Colonic mucosa (tissue), 4 donors: Measurements from ENCODE around the gene TNS3. TPM values are rescaled to one million over a fixed set of nuclear protein-coding genes. Genes with fewer than 3 reads are reported as not detected.

Source experiments
- DNase-seq: peaks from one replicate; pipeline ENCODE4 v3.0.0-alpha.2; 2020
- H3K27ac ChIP-seq: fragments of 200-600 bp; one replicate; pipeline ENCODE4 v1.8.0; 2021
- H3K27me3 ChIP-seq: fragments of 200-600 bp; one replicate; pipeline ENCODE4 v1.8.0; 2021
- H3K36me3 ChIP-seq: fragments of 200-600 bp; one replicate; pipeline ENCODE4 v1.8.0; 2021
- H3K4me1 ChIP-seq: fragments of 200-600 bp; one replicate; pipeline ENCODE4 v1.8.0; 2021; ENCODE audit warnings: mild to moderate bottlenecking
- H3K4me3 ChIP-seq: fragments of 200-600 bp; one replicate; pipeline ENCODE4 v1.8.0; 2021
- H3K9ac ChIP-seq, 2 donors: one replicate each; pipeline ENCODE4 v1.7.0; 2013; ENCODE audit warnings: control low read depth in 2 of 2, low read depth in 2 of 2, low read length in 2 of 2
- H3K9me3 ChIP-seq: fragments of 200-600 bp; one replicate; pipeline ENCODE4 v1.8.0; 2021
- intact Hi-C: fragments of 100-400 bp; cut with DNase I; formaldehyde crosslinking; loops from one replicate; pipeline ENCODE4 v1.14.1; 2022
- total RNA-seq, 2 donors: library from RNA; stranded (reverse); fragmentation: NEBNext Ultra II Directional in 1 of 2; extraction: Animal tissue kit (Norgen Biotek cat#: 25700) in 1 of 2; gene quantifications; one replicate each; pipeline ENCODE4 v1.2.1, GENCODE V29; 2021
- TF ChIP-seq, protein P1 (sequence below): fragments of 200-600 bp; IDR thresholded peaks from one replicate; pipeline ENCODE4 v1.8.0; 2022; ENCODE audit warnings: antibody characterized with exemption, mild to moderate bottlenecking
- donor health status: healthy.
- donor health status: DM: no; HTN: no; CAD: no.
- donor health status: DM: no; HTN: no; CAD: no.

The TNS3 gene
- total RNA-seq, 2 donors from 2014 or later, result 41.1 to 58.2 TPM

DNA sequence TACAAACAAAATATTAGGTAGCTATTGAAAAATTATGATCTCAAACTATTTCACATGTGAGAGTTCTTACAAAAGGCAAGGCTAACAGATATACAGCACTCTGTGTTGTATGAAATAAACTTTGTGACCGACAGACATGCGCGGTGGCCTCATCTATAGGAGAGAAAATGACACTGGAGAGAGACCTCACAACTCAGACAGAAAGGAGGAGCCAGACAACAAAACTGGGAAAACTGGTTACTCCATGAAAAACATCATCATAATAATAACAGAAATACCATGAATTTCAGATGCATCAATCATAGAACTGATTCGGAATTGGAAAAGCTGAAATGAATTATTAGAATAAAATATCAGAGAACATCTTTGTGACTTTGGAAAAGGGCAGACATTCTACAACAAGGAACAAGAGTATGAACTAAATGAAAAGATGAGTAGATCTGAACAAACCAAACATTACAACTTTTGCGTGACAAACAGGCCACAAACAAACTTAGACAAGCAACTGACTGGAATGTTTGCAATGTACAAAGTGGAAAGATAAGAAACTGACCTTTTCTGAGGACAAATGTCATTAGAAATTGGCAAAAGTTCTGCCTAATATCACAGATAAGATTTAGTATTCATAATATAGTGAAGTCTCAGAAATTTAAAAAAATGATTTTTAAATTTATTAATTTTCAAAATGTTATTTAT, 69.3 kb downstream of the TNS3 start:
- no peak overlapping the region for H3K9ac ChIP-seq
- H3K36me3 ChIP-seq, result no peaks in the 10 kb centered on the region
- intact Hi-C loops, result no loop called here
- H3K9me3 ChIP-seq, result no peaks in the 10 kb centered on the region
- H3K27me3 ChIP-seq, result no peaks in the 10 kb centered on the region
- H3K4me3 ChIP-seq, result no peak overlapping the region
- TF ChIP-seq, protein P1, sequence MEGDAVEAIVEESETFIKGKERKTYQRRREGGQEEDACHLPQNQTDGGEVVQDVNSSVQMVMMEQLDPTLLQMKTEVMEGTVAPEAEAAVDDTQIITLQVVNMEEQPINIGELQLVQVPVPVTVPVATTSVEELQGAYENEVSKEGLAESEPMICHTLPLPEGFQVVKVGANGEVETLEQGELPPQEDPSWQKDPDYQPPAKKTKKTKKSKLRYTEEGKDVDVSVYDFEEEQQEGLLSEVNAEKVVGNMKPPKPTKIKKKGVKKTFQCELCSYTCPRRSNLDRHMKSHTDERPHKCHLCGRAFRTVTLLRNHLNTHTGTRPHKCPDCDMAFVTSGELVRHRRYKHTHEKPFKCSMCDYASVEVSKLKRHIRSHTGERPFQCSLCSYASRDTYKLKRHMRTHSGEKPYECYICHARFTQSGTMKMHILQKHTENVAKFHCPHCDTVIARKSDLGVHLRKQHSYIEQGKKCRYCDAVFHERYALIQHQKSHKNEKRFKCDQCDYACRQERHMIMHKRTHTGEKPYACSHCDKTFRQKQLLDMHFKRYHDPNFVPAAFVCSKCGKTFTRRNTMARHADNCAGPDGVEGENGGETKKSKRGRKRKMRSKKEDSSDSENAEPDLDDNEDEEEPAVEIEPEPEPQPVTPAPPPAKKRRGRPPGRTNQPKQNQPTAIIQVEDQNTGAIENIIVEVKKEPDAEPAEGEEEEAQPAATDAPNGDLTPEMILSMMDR, result no peak
- DNase-seq, result no peak
- H3K27ac ChIP-seq, result no peak overlapping the region
- no peaks in the 10 kb centered on the region for H3K4me1 ChIP-seq

- intact Hi-C loops, result no loop called here
- Histone ChIP-seq H3K4me3 (no peak overlapping the region), H3K4me1 (no peaks in the 10 kb centered on the region), H3K27ac (no peak overlapping the region), H3K27me3 (no peaks in the 10 kb centered on the region), H3K36me3 (no peaks in the 10 kb centered on the region), H3K9ac (no peak overlapping the region), H3K9me3 (no peaks in the 10 kb centered on the region)
- no peak for DNase-seq
- TF ChIP-seq, protein P1, result no peak
Observed at GRCh38 chr7:47511699-47512370, 70.1 kb downstream of the TNS3 start.

- Histone ChIP-seq H3K27ac (no peak overlapping the region), H3K9ac (no peak overlapping the region), H3K36me3 (no peaks in the 10 kb centered on the region), H3K4me3 (no peak overlapping the region), H3K4me1 (no peaks in the 10 kb centered on the region), H3K27me3 (no peaks in the 10 kb centered on the region), H3K9me3 (no peaks in the 10 kb centered on the region)
- TF ChIP-seq, protein P1, result no peak
- no peak for DNase-seq
- intact Hi-C loops, result no loop called here
Observed at GRCh38 chr7:47510786-47511185, 71.1 kb downstream of the TNS3 start.

DNA sequence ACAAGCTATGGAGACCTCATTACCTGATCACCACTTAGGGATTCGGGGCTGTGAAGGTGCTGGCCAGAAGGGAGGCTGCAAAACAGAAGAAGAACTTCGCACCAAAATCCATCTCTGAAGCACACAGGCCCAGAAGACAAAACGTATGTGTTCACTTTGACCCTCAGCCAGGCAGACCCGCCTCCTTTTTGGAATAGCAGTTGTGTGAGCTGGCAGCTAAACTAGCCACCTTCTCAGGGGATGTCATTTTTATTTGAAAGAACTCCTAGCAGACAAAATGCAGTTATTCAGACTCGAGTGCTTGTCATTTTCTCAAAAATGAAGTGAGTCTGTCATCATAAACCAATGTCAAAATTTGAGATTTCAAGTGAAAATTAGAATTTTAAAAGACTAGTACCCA, 71.7 kb downstream of the TNS3 start:
- intact Hi-C loops, result no loop called here
- no peak overlapping the region for H3K9ac ChIP-seq

DNA sequence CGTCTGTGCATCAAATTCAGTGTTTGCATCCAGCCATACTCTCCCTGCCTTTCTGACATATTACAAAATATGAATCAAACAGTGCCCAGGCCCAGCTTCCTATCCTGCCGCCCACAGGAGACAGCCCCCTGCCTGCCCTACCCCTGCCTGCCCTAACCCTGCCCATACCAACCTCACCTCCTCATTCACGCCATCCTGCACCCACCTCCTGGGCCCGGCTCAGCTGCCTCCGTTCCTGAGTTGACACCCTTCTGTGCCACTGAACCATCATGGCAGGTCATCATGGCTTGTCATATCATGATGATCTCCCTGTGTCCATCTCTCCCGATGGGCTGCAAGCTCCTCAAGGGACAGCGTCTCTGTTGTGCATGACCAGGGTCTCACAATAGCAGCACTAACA, 72.3 kb downstream of the TNS3 start:
- no peaks in the 10 kb centered on the region for H3K36me3 ChIP-seq
- no peaks in the 10 kb centered on the region for H3K4me1 ChIP-seq
- no peak overlapping the region for H3K9ac ChIP-seq
- no peaks in the 10 kb centered on the region for H3K27me3 ChIP-seq
- TF ChIP-seq, protein P1, result no peak
- H3K4me3 ChIP-seq, result no peak overlapping the region
- H3K27ac ChIP-seq, result no peak overlapping the region
- no peaks in the 10 kb centered on the region for H3K9me3 ChIP-seq
- intact Hi-C loops, result no loop called here
- no peak for DNase-seq

More for the DNA sequence above, 71.7 kb downstream of the TNS3 start:
- Histone ChIP-seq H3K36me3 (no peaks in the 10 kb centered on the region), H3K9me3 (no peaks in the 10 kb centered on the region), H3K27ac (no peak overlapping the region), H3K4me3 (no peak overlapping the region), H3K27me3 (no peaks in the 10 kb centered on the region), H3K4me1 (no peaks in the 10 kb centered on the region)
- TF ChIP-seq, protein P1, result no peak
- no peak for DNase-seq
